D721Med (cell line): ENCODE results near the gene HEYL.

Experiments
- DNase-seq: peaks from one replicate; pipeline ENCODE4 v3.0.0; 2011; ENCODE audit warnings: low spot score; ENCODE audit not compliant: insufficient read length
- FAIRE-seq: peaks from 2 replicates; lab custom pipeline; 2011; peaks lifted over from hg19 to GRCh38; lab: Jason Lieb, UNC
- TF ChIP-seq, protein P1 (sequence below): IDR thresholded peaks from 2 replicates; pipeline ENCODE4 v1.5.1; 2012; ENCODE audit warnings: mild to moderate bottlenecking, control low read depth; ENCODE audit not compliant: insufficient read depth; ENCODE audit errors: missing control alignments

HEYL gene

DNA sequence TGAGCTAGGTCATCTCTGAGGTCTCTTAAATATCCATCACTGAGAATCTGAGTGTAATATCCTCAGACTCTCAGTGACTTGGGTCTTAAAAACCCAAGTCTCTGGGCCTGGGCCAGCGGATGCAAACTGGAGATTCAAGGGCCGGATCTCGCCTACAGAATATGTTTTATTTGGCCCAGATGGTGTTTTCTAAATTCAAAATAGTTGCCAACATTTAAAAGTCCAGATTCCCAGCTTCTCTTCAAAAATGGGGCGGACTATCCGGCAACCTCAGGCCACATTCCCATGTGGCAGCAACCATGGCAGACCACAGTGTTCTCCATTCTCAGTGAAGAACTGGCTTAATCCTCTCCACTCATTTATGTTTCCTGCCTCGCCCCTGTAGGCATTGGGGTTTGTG, 12.7 kb upstream of the HEYL start:
- DNase-seq (no peak), FAIRE-seq (no peak)
- TF ChIP-seq, protein P1, sequence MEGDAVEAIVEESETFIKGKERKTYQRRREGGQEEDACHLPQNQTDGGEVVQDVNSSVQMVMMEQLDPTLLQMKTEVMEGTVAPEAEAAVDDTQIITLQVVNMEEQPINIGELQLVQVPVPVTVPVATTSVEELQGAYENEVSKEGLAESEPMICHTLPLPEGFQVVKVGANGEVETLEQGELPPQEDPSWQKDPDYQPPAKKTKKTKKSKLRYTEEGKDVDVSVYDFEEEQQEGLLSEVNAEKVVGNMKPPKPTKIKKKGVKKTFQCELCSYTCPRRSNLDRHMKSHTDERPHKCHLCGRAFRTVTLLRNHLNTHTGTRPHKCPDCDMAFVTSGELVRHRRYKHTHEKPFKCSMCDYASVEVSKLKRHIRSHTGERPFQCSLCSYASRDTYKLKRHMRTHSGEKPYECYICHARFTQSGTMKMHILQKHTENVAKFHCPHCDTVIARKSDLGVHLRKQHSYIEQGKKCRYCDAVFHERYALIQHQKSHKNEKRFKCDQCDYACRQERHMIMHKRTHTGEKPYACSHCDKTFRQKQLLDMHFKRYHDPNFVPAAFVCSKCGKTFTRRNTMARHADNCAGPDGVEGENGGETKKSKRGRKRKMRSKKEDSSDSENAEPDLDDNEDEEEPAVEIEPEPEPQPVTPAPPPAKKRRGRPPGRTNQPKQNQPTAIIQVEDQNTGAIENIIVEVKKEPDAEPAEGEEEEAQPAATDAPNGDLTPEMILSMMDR, result no peak

DNA sequence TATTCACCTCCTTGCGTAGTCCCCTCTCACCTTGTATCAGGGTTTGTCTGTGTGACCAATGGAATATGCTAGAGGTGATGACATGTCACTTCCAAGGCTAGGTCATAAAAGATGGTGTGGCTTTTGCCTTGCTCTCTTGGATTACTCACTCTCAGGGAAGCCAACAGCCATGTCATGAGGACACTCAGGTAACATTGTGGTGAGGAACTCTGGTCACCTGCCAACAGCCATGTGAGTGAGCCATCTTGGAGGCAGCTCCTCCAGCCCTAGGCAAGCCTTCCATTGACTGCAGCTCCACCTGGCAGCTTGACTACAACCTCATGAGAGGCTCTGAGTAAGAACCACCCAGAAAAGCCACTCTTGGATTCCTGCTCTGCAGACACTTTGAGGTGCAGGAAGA, 11.0 kb upstream of the HEYL start:
- no peak for DNase-seq
- TF ChIP-seq, protein P1, result no peak
- no peak for FAIRE-seq

DNA sequence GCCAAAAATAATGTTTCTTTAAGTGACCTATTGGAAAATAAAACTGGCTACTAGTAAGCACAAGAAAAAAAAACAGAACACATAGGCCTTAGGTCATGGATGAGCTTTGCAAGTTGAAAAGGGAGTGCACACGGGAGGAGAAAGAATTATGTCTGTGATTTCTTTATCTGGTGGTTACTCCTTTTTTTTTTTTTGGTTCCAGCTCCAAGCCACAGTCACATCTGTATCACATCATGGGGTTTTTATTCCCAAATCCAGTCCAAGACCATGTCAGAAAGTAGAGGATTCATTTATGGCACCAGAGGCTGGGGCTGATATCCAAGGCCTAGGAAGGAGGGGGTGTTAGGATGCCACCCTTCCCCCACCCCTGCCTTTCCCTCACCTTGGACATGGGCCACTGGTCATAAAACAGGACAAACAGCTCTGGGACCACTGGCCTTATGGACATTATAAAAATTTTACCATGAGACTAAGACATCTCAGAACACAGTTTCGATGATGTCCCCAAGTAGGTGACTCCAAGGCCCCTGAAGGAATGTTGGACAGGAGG, 10.3 kb upstream of the HEYL start:
- TF ChIP-seq, protein P1, result no peak

DNA sequence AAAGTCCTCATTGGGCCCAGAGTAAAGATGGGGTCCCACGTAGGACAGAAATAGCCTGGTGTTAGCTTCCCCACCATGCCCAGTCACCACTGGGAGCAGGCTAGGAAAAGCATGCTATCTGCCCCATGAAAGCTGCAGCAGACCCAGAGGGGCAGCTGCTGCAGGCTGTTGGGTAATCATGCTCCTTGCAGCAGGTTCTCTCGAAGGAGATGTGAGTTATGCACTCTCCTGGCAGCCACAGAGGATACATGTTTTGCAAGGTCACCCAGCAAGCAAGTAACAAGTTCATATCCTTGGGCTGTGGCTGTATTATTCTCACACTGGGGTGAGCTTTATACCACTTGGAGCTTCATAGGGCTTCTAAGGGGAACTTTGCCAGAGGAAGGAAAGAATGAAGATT, 9.1 kb upstream of the HEYL start:
- DNase-seq, result no peak
- no peak for FAIRE-seq
- TF ChIP-seq, protein P1, result no peak

More for the DNA sequence above, 10.3 kb upstream of the HEYL start:
- DNase-seq, result no peak
- FAIRE-seq, result no peak

DNA sequence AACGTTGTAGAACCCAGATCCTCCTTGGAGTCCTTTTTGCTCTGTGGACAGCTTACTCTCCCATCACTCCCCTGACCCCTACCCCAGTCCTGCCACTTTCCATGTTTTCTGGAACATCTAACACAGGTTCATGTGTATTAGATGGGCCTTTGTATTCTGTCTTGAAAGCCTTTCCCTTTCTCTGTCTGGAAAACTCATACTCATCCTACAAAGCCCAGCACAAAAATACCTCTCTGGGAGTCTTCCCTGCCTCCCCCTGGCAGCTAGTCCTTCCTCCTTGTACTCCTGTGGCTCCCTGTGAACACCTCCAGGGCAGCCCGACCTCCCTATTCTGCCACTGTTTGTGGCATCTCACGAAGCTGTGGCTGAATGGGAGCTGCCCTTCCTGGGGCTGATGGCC, 7.8 kb upstream of the HEYL start:
- DNase-seq (no peak), FAIRE-seq (no peak)
- TF ChIP-seq, protein P1, result no peak

DNA sequence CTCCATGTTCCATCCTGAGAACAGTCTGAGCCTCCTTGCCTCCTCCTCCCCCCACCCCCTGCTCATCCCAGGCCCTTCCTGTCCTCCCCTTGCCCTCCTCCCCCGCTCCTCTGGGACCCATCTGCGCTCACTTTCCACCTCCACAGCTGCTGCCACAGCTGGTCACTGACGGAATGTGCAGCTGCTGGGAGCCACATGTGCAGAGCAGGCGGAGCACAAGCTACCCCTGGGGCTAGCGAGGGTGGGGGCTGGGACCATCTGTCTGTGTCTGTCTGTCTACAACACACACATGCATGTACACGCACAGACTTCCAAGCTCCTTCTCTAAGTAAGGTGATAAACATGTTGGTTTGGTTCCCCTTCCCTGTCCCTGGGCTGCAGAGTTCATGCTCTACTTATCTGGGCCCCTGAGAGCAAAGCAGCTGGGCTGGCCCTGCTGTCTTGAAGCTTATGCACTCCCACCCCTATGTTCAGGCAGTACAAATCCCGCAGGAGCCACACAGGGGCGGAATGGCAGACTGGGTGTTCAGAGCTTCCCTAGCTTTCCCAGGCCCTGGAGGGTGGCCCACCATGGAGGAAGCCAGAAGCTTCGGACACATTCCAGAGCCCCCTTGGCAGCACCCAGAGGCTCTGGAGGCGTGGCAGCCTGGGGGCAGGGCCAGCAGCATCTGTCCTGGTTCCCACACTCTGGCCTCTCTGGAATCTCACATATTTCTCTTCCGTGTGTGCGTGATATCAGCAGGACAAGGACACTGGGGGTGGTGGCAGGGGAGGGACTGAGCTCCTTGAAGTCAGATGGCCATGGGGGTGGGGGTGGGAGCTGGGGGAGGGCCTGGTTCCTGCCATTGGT, 7.0 kb upstream of the HEYL start:
- TF ChIP-seq, protein P1, result no peak

More for the DNA sequence above, 7.0 kb upstream of the HEYL start:
- FAIRE-seq, result no peak
- DNase-seq, result peak; percentile 69
